ENCODE results near the gene PPP2R1A. TPM values are rescaled to one million over a fixed set of nuclear protein-coding genes. Genes with fewer than 3 reads are reported as not detected.

PPP2R1A gene
- total and polyA plus RNA-seq, 2 of the 13 experiments (the other 11 are each of a cell fraction or from before 2014, with no cell fraction given): 86.7 to 130 TPM

GRCh38 chr19:52269338-52270261 lies 79.7 kb downstream of the PPP2R1A start, which contains the start of gene ZNF766 (continued):
- TF ChIP-seq MZF1 (CRISPR knock-in tag; IDR thresholded peaks at IDR 0.05; ENCODE audit: borderline replicate concordance) (no peak), DZIP1 (CRISPR knock-in tag; IDR thresholded peaks at IDR 0.05) (no peak), DMAP1 (CRISPR knock-in tag; IDR thresholded peaks at IDR 0.05) (peak; percentile 92), ZNF784 (CRISPR knock-in tag; IDR thresholded peaks at IDR 0.05; ENCODE audit: borderline replicate concordance) (0 out of 2 replicates have a peak, but pooled peaks have one; percentile 12), ZMYM2 (CRISPR knock-in tag; IDR thresholded peaks at IDR 0.05) (no peak), JARID2 (CRISPR knock-in tag; IDR thresholded peaks at IDR 0.05; ENCODE audit: insufficient replicate concordance) (no peak), ZNF674 (CRISPR knock-in tag; IDR thresholded peaks at IDR 0.05; ENCODE audit: low read depth) (no peak), RFX1 (IDR thresholded peaks at IDR 0.05) (no peak), MXD4 (CRISPR knock-in tag; IDR thresholded peaks at IDR 0.05) (peak; percentile 88), AHDC1 (CRISPR knock-in tag; IDR thresholded peaks at IDR 0.05; ENCODE audit: borderline replicate concordance) (0 out of 2 replicates have a peak, but pooled peaks have one; percentile 49), THAP8 (CRISPR knock-in tag; IDR thresholded peaks at IDR 0.05; ENCODE audit: borderline replicate concordance) (no peak), CHCHD3 (CRISPR knock-in tag; IDR thresholded peaks at IDR 0.05) (no peak), STAT6 (CRISPR knock-in tag; IDR thresholded peaks at IDR 0.05; ENCODE audit: borderline replicate concordance) (no peak; the same call in 1 of the 2 replicates)

All from HepG2 (cell line).